Vagina (tissue), 2 donors: ENCODE results near the gene MINDY1. TPM values are rescaled to one million over a fixed set of nuclear protein-coding genes. Genes with fewer than 3 reads are reported as not detected.

Experiments used
- DNase-seq, 2 donors: peaks; one replicate each; pipeline ENCODE4 v3.0.0-alpha.2; 2017; ENCODE audit errors: extremely low spot score in 2 of 2
- H3K27ac ChIP-seq: fragments of 200-600 bp; sonication (generic); one replicate; pipeline ENCODE4 v1.5.1; 2019
- H3K27me3 ChIP-seq: fragments of 200-600 bp; sonication (generic); one replicate; pipeline ENCODE4 v1.5.1; 2019
- H3K36me3 ChIP-seq, 2 donors: fragments of 200-600 bp; sonication (generic); one replicate each; pipeline ENCODE4 v1.5.1; 2017 to 2019
- H3K4me1 ChIP-seq: fragments of 200-600 bp; sonication (generic); one replicate; pipeline ENCODE4 v1.5.1; 2019
- H3K4me3 ChIP-seq, 2 donors: fragments of 200-600 bp; sonication (generic); 1 replicate in 1 of 2; 2 replicates in 1 of 2; pipeline ENCODE4 v1.5.1; 2016 to 2019
- H3K9me3 ChIP-seq: fragments of 200-600 bp; sonication (generic); one replicate; pipeline ENCODE4 v1.5.1; 2019
- CTCF ChIP-seq, 3 experiments: fragments of 450-650 bp in 2 of 3; fragments of 200-600 bp in 1 of 3; sonication (generic) in 1 of 3; IDR thresholded peaks; one replicate each; pipeline ENCODE4 v1.5.1; 2017 to 2019; ENCODE audit warnings: antibody characterized with exemption in 3 of 3, mild to moderate bottlenecking in 2 of 3, moderate library complexity in 2 of 3
- POLR2A ChIP-seq, 2 donors: fragments of 450-650 bp; IDR thresholded peaks; one replicate each; pipeline ENCODE4 v1.6.1; 2017; ENCODE audit warnings: antibody characterized with exemption in 2 of 2, mild to moderate bottlenecking in 2 of 2, moderate library complexity in 2 of 2
- POLR2AphosphoS5 ChIP-seq, 2 donors: sonication (generic); formaldehyde crosslinking; IDR thresholded peaks; one replicate each; pipeline ENCODE4 v1.9.0; 2017; ENCODE audit warnings: antibody characterized with exemption in 2 of 2, mild to moderate bottlenecking in 2 of 2, low read depth in 1 of 2; ENCODE audit not compliant: insufficient read depth in 1 of 2
- intact Hi-C: fragments of 100-400 bp; cut with DNase I; formaldehyde crosslinking; loops from one replicate; pipeline ENCODE4 v1.15.1; 2023
- total RNA-seq: library from RNA; depleted of rRNA; stranded (reverse); fragments of >200 nt; gene quantifications from one replicate; pipeline ENCODE4 v1.2.3, GENCODE V29; 2016

MINDY1 gene
- total RNA-seq, 1 donor from 2014 or later: 27.0 TPM

GRCh38 chr1:150963321-150964163 lies 43.2 kb downstream of the MINDY1 start:
- intact Hi-C loops: no loop called here
- Histone ChIP-seq H3K4me3 (no peak overlapping the region), H3K36me3 (peaks cover 0 to 90% of the 10 kb centered on the region in 2 donors), H3K9me3 (no peaks in the 10 kb centered on the region), H3K27me3 (no peaks in the 10 kb centered on the region), H3K4me1 (no peaks in the 10 kb centered on the region), H3K27ac (no peak overlapping the region)
- DNase-seq: no peak
- no peak for TF ChIP-seq POLR2A (IDR thresholded peaks at IDR 0.05)
- no peak for TF ChIP-seq CTCF (IDR thresholded peaks at IDR 0.05)
- TF ChIP-seq POLR2AphosphoS5 (IDR thresholded peaks at IDR 0.05; ENCODE audit: insufficient read depth in 1 of 2, low read depth in 1 of 2): no peak

DNA sequence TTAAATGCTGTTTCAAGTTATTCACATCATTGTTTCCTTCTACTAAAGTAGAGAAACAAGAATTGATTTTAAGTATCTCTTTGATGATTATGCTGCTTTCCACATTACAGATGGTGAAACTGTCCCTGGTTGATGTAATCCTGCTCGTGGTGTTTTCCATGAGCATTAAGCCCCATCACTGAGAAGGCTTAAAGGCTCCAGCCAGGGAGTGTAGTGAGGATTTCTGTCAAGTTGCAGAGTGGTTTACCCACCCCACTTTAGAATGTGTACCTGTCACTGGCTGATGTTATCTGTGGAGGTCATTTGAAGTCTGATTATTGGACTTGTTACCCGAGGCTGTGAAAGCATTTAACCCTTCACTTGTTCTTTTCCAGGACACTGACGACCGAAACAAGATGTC lies 44.9 kb downstream of the MINDY1 start:
- H3K36me3 ChIP-seq: peaks cover 0 to 86% of the 10 kb centered on the region in 2 donors
- intact Hi-C loops: no loop called here
- no peaks in the 10 kb centered on the region for H3K27me3 ChIP-seq
- no peak for TF ChIP-seq CTCF (IDR thresholded peaks at IDR 0.05)
- no peak for TF ChIP-seq POLR2A (IDR thresholded peaks at IDR 0.05)
- TF ChIP-seq POLR2AphosphoS5 (IDR thresholded peaks at IDR 0.05; ENCODE audit: insufficient read depth in 1 of 2, low read depth in 1 of 2): no peak
- no peak for DNase-seq
- no peaks in the 10 kb centered on the region for H3K9me3 ChIP-seq
- no peak overlapping the region for H3K4me3 ChIP-seq
- H3K27ac ChIP-seq: no peak overlapping the region
- H3K4me1 ChIP-seq: no peaks in the 10 kb centered on the region

DNA sequence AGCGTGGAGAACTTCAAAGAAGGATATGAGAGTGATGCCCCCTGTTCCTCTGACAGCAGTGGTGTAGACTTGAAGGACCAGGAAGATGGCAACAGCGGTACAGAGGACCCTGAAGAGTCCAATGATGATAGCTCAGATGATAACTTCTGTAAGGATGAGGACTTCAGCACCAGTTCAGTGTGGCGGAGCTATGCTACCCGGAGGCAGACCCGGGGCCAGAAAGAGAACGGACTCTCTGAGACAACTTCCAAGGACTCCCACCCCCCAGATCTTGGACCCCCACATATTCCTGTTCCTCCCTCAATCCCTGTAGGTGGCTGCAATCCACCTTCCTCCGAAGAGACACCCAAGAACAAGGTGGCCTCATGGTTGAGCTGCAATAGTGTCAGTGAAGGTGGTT lies 46.1 kb downstream of the MINDY1 start:
- intact Hi-C loops: no loop called here
- H3K27me3 ChIP-seq: no peaks in the 10 kb centered on the region

GRCh38 chr1:150957666-150958065 lies 49.0 kb downstream of the MINDY1 start:
- intact Hi-C loops: no loop called here
- DNase-seq: no peak
- no peak overlapping the region for H3K4me3 ChIP-seq

More for the DNA sequence above, 46.1 kb downstream of the MINDY1 start:
- H3K36me3 ChIP-seq: peaks cover 0 to 83% of the 10 kb centered on the region in 2 donors
- no peak for DNase-seq
- no peak overlapping the region for H3K27ac ChIP-seq
- TF ChIP-seq CTCF (IDR thresholded peaks at IDR 0.05) (no peak), POLR2AphosphoS5 (IDR thresholded peaks at IDR 0.05; ENCODE audit: insufficient read depth in 1 of 2, low read depth in 1 of 2) (no peak), POLR2A (IDR thresholded peaks at IDR 0.05) (no peak)
- no peaks in the 10 kb centered on the region for H3K9me3 ChIP-seq
- no peaks in the 10 kb centered on the region for H3K4me1 ChIP-seq
- H3K4me3 ChIP-seq: no peak overlapping the region

More at GRCh38 chr1:150957666-150958065, 49.0 kb downstream of the MINDY1 start:
- no peaks in the 10 kb centered on the region for H3K4me1 ChIP-seq
- H3K27ac ChIP-seq: no peak overlapping the region
- TF ChIP-seq CTCF (IDR thresholded peaks at IDR 0.05) (no peak), POLR2AphosphoS5 (IDR thresholded peaks at IDR 0.05; ENCODE audit: insufficient read depth in 1 of 2, low read depth in 1 of 2) (no peak), POLR2A (IDR thresholded peaks at IDR 0.05) (no peak)
- no peaks in the 10 kb centered on the region for H3K27me3 ChIP-seq
- peaks cover 0 to 81% of the 10 kb centered on the region in 2 donors for H3K36me3 ChIP-seq
- H3K9me3 ChIP-seq: no peaks in the 10 kb centered on the region
